ENCODE measurements around the gene TSPY2. TPM values are rescaled to one million over a fixed set of nuclear protein-coding genes. Genes with fewer than 3 reads are reported as not detected.

The TSPY2 gene
- total RNA-seq, result not detected in 2 replicates

GRCh38 chrY:6245923-6246322 lies at the start of gene TSPY2:
Gene TSPY2 (plus strand): TSS chrY:6246223. CDS start chrY:6246269, 46 bp downstream.

All from bladder microvascular endothelial cell (primary cell).